ENCODE results near the gene CPEB4. TPM values are rescaled to one million over a fixed set of nuclear protein-coding genes. Genes with fewer than 3 reads are reported as not detected.
A peak's percentile ranks its signal among the peaks of the same experiment; 100 is the strongest.

The CPEB4 gene
- total and polyA plus RNA-seq, 9 of the 15 experiments (the other 6 are each of a cell fraction or from before 2014, with no cell fraction given), result 7.4 to 21.3 (median 12.4) TPM

GRCh38 chr5:173878224-173878967 lies 9.8 kb upstream of the CPEB4 start (continued):
- TF ChIP-seq GMEB1 (CRISPR knock-in tag; IDR thresholded peaks at IDR 0.05) (no peak), MCM3 (IDR thresholded peaks at IDR 0.05) (no peak), FOXK1 (CRISPR knock-in tag; IDR thresholded peaks at IDR 0.05; ENCODE audit: borderline replicate concordance) (no peak), ELF4 (CRISPR knock-in tag; IDR thresholded peaks at IDR 0.05) (no peak), POLR2B (IDR thresholded peaks at IDR 0.05; ENCODE audit: low read depth, partially characterized antibody) (no peak), ZNF830 (CRISPR knock-in tag; IDR thresholded peaks at IDR 0.05) (no peak), ZBTB49 (CRISPR knock-in tag; IDR thresholded peaks at IDR 0.05; ENCODE audit: borderline replicate concordance) (no peak), POLR3A (IDR thresholded peaks at IDR 0.05; ENCODE audit: borderline replicate concordance, extremely low read depth, insufficient read depth, insufficient read length) (no peak), SMARCA4 (IDR thresholded peaks at IDR 0.05) (no peak), MBD2 (IDR thresholded peaks at IDR 0.05; ENCODE audit: borderline replicate concordance, low read depth) (no peak), ARID3B (CRISPR knock-in tag; IDR thresholded peaks at IDR 0.05; ENCODE audit: borderline replicate concordance) (no peak), SIX5 (IDR thresholded peaks at IDR 0.05; ENCODE audit: borderline replicate concordance in 1 of 2, insufficient read depth in 1 of 2, low read depth in 1 of 2, low read length in 2 of 2) (no peak), HDAC8 (tag; IDR thresholded peaks at IDR 0.05) (no peak), ZNF280A (IDR thresholded peaks at IDR 0.05; ENCODE audit: low read depth, partially characterized antibody) (no peak), EP300 (IDR thresholded peaks at IDR 0.05; ENCODE audit: low read length) (peak; percentile 38; the same call in 1 of the 2 replicates), FOXP4 (CRISPR knock-in tag; IDR thresholded peaks at IDR 0.05; ENCODE audit: borderline replicate concordance) (no peak), BCOR (IDR thresholded peaks at IDR 0.05) (no peak), TCFL5 (CRISPR knock-in tag; conservative IDR thresholded peaks at IDR 0.05) (no peak), PML (IDR thresholded peaks at IDR 0.05; ENCODE audit: low read length) (no peak)
